Peyer's patch (tissue), 4 donors: ENCODE data around the gene SPATA4.

Source experiments
- CTCF ChIP-seq, 6 experiments: fragments of 450-650 bp in 4 of 6; fragments of 200-600 bp in 2 of 6; sonication (generic) in 1 of 6; IDR thresholded peaks; one replicate each; pipeline ENCODE4 v1.5.1; 2017 to 2019; ENCODE audit warnings: antibody characterized with exemption in 6 of 6, mild to moderate bottlenecking in 3 of 6, moderate library complexity in 1 of 6
- POLR2A ChIP-seq, 2 donors: fragments of 450-650 bp; IDR thresholded peaks; one replicate each; pipeline ENCODE4 v1.5.1; 2017; ENCODE audit warnings: antibody characterized with exemption in 2 of 2, mild to moderate bottlenecking in 2 of 2, moderate library complexity in 2 of 2

- TF ChIP-seq CTCF (IDR thresholded peaks at IDR 0.05) (no peak), POLR2A (IDR thresholded peaks at IDR 0.05) (no peak)
Observed at GRCh38 chr4:176156656-176157055, 38.7 kb downstream of the SPATA4 start.
